SJCRH30 (cell line): ENCODE results near the gene PDE6A. TPM values are rescaled to one million over a fixed set of nuclear protein-coding genes. Genes with fewer than 3 reads are reported as not detected.

Source experiments
- DNase-seq, 2 experiments: peaks; one replicate each; pipeline ENCODE4 v3.0.0-alpha.2; 2015 to 2020
- H3K27ac ChIP-seq: fragments of 250-450 bp; sonication (Bioruptor Pico); 2 replicates; pipeline ENCODE4 v1.5.1; 2020; ENCODE audit warnings: mild to moderate bottlenecking, moderate library complexity
- H3K27me3 ChIP-seq: fragments of 250-450 bp; sonication (Bioruptor Pico); 2 replicates; pipeline ENCODE4 v1.5.1; 2020; ENCODE audit warnings: mild to moderate bottlenecking, moderate library complexity
- H3K36me3 ChIP-seq: fragments of 250-450 bp; sonication (Bioruptor Pico); 2 replicates; pipeline ENCODE4 v1.5.1; 2020; ENCODE audit warnings: mild to moderate bottlenecking, moderate library complexity
- H3K4me1 ChIP-seq: fragments of 250-450 bp; sonication (Bioruptor Pico); 2 replicates; pipeline ENCODE4 v1.5.1; 2020; ENCODE audit warnings: mild to moderate bottlenecking, moderate library complexity
- H3K4me3 ChIP-seq: fragments of 250-450 bp; sonication (Bioruptor Pico); 2 replicates; pipeline ENCODE4 v1.5.1; 2020; ENCODE audit warnings: mild to moderate bottlenecking, moderate library complexity
- H3K9me3 ChIP-seq: fragments of 250-450 bp; sonication (Bioruptor Pico); replicated peaks from 2 replicates; pipeline ENCODE4 v1.5.1; 2020; ENCODE audit warnings: mild to moderate bottlenecking, moderate library complexity
- total RNA-seq: library from RNA; depleted of rRNA; stranded (reverse); fragments of >200 nt; shearing (Covaris generic); gene quantifications from 2 replicates; pipeline ENCODE4 v1.2.3, GENCODE V29; 2014

The PDE6A gene
- total RNA-seq, 1 experiment from 2014 or later = 0.47 TPM

- no peak overlapping the region for H3K4me3 ChIP-seq
- no peaks in the 10 kb centered on the region for H3K27me3 ChIP-seq
- peaks cover 36% of the 10 kb centered on the region for H3K4me1 ChIP-seq
- no peaks in the 10 kb centered on the region for H3K9me3 ChIP-seq
- no peaks in the 10 kb centered on the region for H3K36me3 ChIP-seq
- no peak overlapping the region for H3K27ac ChIP-seq
- DNase-seq = no peak
Measured at GRCh38 chr5:149940941-149941644, 3.5 kb downstream of the PDE6A start.

DNA sequence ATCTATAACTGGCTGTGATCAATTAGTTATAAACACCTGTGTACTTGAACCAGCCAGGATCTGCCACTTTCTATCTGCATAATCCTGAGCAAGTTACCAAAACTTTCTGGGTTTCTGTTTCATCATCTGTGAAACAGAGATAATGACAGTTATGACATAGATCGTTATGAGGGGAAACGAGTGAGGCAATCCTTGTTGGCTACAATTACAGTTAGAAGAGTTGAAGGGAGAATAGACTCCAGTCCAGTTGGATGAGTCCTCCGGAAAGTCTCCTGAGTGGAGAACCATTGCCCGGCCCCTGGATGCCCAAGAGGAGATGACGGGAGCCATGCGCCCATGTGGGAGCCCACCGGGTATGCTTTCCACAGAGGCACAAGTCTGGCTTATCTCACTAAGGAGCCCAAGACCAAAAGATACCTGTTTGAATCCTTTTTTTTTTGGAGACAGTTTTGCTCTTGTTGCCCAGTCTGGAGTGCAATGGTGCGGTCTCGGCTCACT is 4.5 kb downstream of the PDE6A start:
- no peak overlapping the region for H3K27ac ChIP-seq
- H3K4me1 ChIP-seq = peaks cover 36% of the 10 kb centered on the region
- H3K36me3 ChIP-seq = no peaks in the 10 kb centered on the region
- no peak overlapping the region for H3K4me3 ChIP-seq
- H3K9me3 ChIP-seq = no peaks in the 10 kb centered on the region
- H3K27me3 ChIP-seq = no peaks in the 10 kb centered on the region
- no peak for DNase-seq

GRCh38 chr5:149939546-149939945 is 5.0 kb downstream of the PDE6A start:
- H3K27ac ChIP-seq = no peak overlapping the region
- H3K4me1 ChIP-seq = peaks cover 36% of the 10 kb centered on the region

DNA sequence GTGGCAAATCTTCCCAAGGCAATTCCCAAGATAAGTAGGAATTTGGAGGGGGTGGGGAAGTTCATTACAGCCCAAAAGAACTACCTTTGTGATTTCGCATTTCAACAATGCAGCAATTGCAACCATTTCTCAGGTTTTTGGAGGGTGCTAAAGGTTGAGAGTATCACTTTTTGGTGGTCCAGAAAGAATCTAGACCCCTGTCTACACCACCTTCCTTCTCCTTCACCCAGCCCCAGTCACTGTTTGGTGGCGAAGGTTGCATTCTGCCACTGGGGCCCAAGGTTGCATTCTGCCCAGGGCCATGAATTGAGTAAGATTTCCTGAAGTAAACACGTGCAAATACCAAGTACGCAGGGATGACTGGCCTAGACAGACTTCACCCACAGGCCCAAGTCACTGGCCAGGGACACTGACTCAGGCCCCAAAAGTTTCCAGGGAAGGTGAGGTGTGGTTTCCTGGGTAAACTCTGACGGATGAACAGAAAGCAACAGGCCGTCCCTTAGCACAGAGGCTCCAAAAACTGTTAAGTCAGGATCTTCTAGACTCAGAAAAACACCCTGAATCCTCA is 5.7 kb downstream of the PDE6A start:
- Histone ChIP-seq H3K27me3 (no peaks in the 10 kb centered on the region), H3K27ac (peak overlapping the region; percentile 52), H3K4me3 (no peak overlapping the region), H3K9me3 (no peaks in the 10 kb centered on the region), H3K4me1 (peaks cover 36% of the 10 kb centered on the region), H3K36me3 (no peaks in the 10 kb centered on the region)
- DNase-seq = no peak

More at GRCh38 chr5:149939546-149939945, 5.0 kb downstream of the PDE6A start:
- no peaks in the 10 kb centered on the region for H3K9me3 ChIP-seq
- DNase-seq = no peak
- no peaks in the 10 kb centered on the region for H3K36me3 ChIP-seq
- H3K4me3 ChIP-seq = no peak overlapping the region
- H3K27me3 ChIP-seq = no peaks in the 10 kb centered on the region

DNA sequence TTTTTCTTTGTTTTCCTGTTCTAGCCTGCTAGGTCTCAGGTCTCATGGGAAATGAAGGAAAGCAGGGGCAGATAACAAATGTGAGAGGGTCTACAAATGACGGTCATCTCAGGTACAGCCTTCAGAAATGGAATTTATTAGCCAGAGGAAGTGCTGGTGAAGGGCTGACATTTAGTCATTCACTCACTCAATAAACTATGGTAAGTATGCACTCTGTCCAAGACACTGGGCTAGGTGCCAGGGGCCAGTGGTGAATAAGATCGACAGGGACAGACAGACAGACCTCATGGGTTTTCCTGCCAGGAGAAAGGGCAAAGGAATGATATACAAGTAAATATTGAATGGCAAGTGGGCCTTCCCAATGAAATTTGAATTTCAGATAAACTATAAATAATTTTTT is 6.3 kb downstream of the PDE6A start:
- H3K36me3 ChIP-seq = no peaks in the 10 kb centered on the region
- DNase-seq = peak; percentile 91 to 93
- H3K27me3 ChIP-seq = no peaks in the 10 kb centered on the region
- peak overlapping the region; percentile 52 for H3K27ac ChIP-seq
- H3K9me3 ChIP-seq = no peaks in the 10 kb centered on the region
- H3K4me3 ChIP-seq = no peak overlapping the region
- H3K4me1 ChIP-seq = peaks cover 34% of the 10 kb centered on the region

DNA sequence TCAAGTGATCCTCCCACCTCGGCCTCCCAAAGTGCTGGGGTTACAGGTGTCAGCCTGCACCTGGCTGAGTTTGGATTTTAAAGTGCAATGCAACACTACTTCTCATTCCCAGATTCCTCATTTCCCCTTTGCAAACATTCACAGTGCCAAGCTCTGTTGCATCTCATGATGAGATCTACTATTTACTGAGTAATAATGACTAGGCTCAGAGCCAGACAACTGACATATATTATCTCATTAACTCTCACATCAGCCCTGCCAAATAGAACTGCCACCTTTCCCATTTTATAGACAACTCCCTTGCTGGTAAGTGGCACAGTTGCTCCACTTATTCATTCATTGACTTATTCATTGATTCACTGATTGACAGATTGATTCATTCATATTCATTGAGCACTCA is 7.0 kb downstream of the PDE6A start:
- peaks cover 27% of the 10 kb centered on the region for H3K4me1 ChIP-seq
- no peak for DNase-seq
- no peaks in the 10 kb centered on the region for H3K36me3 ChIP-seq
- H3K9me3 ChIP-seq = no peaks in the 10 kb centered on the region
- H3K4me3 ChIP-seq = no peak overlapping the region
- H3K27ac ChIP-seq = peak overlapping the region; percentile 52; the same call in 1 of the 2 replicates
- no peaks in the 10 kb centered on the region for H3K27me3 ChIP-seq

GRCh38 chr5:149936700-149937091 is 7.9 kb downstream of the PDE6A start:
- H3K4me1 ChIP-seq = peaks cover 22% of the 10 kb centered on the region
- H3K27ac ChIP-seq = no peak overlapping the region
- H3K4me3 ChIP-seq = no peak overlapping the region
- no peak for DNase-seq
- no peaks in the 10 kb centered on the region for H3K36me3 ChIP-seq
- no peaks in the 10 kb centered on the region for H3K9me3 ChIP-seq
- no peaks in the 10 kb centered on the region for H3K27me3 ChIP-seq

DNA sequence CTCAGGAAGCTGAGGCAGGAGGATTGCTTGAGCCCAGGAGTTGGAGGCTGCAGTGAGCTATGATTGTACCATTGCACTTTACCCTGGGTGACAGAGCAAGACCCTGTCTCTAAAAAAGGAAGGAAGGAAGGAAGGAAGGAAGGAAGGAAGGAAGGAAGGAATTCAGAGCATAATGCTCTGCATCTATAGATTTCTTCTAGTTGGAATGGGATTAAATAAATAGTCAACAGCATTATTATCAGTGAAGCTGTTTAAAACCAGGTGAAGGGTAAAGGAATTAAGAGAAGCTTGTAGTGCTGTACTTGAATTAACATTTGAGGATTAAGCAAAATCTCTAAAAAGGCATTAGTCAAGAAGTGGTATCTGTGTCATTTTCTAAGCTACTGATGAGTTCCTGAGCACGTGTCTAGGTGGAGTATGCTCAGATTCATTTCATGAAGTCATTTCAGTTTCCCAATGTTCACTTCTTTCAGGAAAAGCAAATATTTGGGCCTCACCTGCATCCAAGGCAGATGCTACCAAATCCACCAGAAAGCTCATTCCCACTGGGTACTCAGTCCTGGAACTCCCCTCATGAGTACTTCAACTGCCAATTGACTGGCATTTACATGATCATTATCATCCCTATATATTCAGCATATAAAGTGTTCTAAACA is 8.4 kb downstream of the PDE6A start:
- Histone ChIP-seq H3K4me1 (peaks cover 22% of the 10 kb centered on the region), H3K27me3 (no peaks in the 10 kb centered on the region), H3K27ac (no peak overlapping the region), H3K9me3 (no peaks in the 10 kb centered on the region), H3K4me3 (no peak overlapping the region), H3K36me3 (no peaks in the 10 kb centered on the region)
- no peak for DNase-seq

DNA sequence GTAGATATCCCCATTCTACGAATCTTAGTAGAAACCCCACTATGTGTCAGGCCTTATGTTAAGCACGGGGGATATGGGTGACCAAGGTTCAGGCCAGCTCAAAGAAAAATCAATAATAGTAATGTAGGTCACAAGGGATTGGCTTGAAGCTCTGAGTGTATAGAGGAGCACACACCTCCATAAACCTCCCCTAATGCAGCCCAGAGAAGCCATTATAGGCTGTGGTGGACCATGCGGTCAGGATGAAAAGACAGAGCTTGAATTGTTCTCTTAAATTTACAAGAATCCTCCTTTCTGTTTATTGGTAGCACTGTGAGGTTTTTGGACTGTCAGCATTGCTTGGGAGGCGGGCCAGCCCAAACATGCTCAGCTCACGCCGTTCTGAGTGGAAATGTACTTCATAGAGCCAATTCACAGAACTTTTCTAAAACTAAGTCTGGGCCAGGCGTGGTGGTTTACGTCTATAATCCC is 9.1 kb downstream of the PDE6A start:
- Histone ChIP-seq H3K4me1 (peaks cover 22% of the 10 kb centered on the region), H3K9me3 (no peaks in the 10 kb centered on the region), H3K27ac (no peak overlapping the region), H3K27me3 (no peaks in the 10 kb centered on the region), H3K36me3 (no peaks in the 10 kb centered on the region), H3K4me3 (no peak overlapping the region)
- no peak for DNase-seq

- Histone ChIP-seq H3K4me1 (peaks cover 4% of the 10 kb centered on the region), H3K36me3 (no peaks in the 10 kb centered on the region), H3K27me3 (no peaks in the 10 kb centered on the region), H3K4me3 (peak overlapping the region; percentile 62), H3K9me3 (no peaks in the 10 kb centered on the region), H3K27ac (peak overlapping the region; percentile 85)
- peak; percentile 58 to 66 for DNase-seq
Measured at GRCh38 chr5:149932445-149933350, 11.9 kb downstream of the PDE6A start.

DNA sequence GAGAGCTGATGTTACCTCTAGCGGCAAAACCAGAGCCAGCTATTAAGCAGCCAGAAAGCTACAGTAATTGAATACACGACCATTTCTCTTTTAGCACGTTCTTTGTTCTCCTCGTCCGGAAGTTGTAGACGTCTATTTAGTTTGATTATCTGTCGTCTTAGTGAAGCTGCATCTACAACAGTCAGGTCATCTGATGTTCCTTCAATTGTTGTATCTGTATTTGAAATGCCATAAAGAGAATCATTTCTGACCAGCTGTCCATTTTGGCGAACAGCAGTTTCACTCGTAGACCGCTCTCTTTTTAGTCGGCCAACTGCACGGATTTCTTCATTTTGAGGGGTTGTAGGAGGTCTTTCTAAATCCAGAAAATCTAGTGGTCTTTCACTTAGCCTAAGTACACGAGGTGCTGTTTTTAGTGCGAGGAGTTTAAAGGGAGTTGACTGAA is 12.6 kb downstream of the PDE6A start:
- H3K27me3 ChIP-seq = no peaks in the 10 kb centered on the region
- H3K4me1 ChIP-seq = no peaks in the 10 kb centered on the region; the same call in 1 of the 2 replicates
- peak in 1 of 2 experiments; percentile 45 for DNase-seq
- no peaks in the 10 kb centered on the region for H3K9me3 ChIP-seq
- peak overlapping the region; percentile 62 for H3K4me3 ChIP-seq
- H3K36me3 ChIP-seq = no peaks in the 10 kb centered on the region
- peak overlapping the region; percentile 85 for H3K27ac ChIP-seq

DNA sequence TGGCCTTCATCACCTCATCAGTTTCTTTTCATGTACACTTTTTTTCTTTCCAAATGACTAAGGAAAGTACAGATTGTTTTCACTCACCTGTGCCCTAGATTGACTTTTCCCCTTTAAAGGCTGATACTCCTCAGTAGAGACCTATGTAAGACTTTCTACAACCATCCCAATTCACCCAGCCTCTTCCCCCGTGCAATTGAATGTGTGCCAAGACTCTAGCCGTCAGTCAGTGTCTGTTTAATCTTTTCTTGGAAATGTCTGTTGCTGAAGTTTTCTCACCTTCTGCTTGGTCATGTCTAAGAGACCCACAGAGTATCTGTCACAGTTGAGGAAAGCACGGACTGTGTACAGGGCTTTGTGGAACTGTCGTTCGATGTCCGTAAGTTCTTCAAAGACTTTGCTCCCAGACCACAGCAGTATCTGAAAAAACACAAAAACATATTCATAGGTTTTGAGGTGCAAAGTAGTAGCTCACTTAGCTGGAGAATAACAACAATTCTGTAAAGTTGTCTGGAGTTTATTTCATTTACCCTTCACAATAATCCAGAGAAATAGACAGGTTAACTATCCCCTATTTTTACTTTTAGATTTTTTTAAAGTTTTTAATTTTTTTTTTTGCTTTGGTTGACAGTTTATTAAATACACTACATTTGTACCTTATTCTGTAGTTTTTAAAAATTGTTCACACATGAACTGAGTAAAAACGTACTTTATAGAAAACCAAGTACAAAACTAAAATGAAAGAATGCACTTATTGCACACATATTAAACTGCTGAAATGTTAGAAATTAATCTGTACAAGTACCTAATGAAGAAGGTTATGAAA is 13.6 kb downstream of the PDE6A start:
- no peaks in the 10 kb centered on the region for H3K27me3 ChIP-seq
- H3K9me3 ChIP-seq = no peaks in the 10 kb centered on the region
- no peaks in the 10 kb centered on the region for H3K36me3 ChIP-seq
- H3K4me3 ChIP-seq = peak overlapping the region; percentile 62; the same call in 1 of the 2 replicates
- DNase-seq = no peak
- no peak overlapping the region; the same call in 1 of the 2 replicates for H3K27ac ChIP-seq
- H3K4me1 ChIP-seq = no peaks in the 10 kb centered on the region; the same call in 1 of the 2 replicates

DNA sequence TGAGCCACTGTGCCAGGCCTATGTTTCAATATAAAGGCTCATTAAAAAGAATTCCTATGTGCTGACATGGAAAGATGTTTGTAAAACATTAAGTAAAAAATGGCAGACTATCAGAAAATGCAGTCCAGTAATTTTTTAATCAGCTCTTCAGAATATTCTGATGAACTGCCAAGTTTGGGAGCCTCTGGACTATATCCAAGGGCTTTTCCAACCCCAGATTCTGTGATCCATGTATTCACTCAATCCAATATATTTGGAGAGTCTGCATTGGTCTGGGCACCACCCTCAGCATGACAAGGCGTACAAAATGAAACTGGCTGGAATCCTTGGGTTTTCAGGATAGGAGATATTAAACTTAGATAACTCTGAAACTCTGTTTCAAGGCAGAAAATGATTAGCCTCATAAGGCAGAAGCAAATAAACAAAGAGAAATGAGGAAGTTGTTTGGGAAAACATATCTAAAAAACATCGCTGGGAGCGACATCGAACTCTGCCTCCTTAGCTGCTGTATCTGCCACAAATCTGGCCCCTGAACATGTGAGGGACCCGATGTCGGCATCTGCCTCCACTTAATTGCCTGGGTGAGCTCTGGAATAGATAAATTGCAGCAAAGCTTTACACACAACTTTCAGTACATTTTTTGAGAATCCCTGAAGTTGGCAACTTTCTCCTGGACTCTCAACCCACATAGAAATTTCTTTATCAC is 14.4 kb downstream of the PDE6A start:
- H3K27ac ChIP-seq = no peak overlapping the region
- no peak for DNase-seq
- H3K9me3 ChIP-seq = no peaks in the 10 kb centered on the region
- H3K4me1 ChIP-seq = no peaks in the 10 kb centered on the region; the same call in 1 of the 2 replicates
- no peaks in the 10 kb centered on the region for H3K27me3 ChIP-seq
- no peaks in the 10 kb centered on the region for H3K36me3 ChIP-seq
- no peak overlapping the region for H3K4me3 ChIP-seq
